Measurements from ENCODE around the gene DCDC2B. TPM values are rescaled to one million over a fixed set of nuclear protein-coding genes. Genes with fewer than 3 reads are reported as not detected.
A peak's percentile ranks its signal among the peaks of the same experiment; 100 is the strongest.

Gene DCDC2B
- total RNA-seq, 1 experiment from 2014 or later: not detected

DNA sequence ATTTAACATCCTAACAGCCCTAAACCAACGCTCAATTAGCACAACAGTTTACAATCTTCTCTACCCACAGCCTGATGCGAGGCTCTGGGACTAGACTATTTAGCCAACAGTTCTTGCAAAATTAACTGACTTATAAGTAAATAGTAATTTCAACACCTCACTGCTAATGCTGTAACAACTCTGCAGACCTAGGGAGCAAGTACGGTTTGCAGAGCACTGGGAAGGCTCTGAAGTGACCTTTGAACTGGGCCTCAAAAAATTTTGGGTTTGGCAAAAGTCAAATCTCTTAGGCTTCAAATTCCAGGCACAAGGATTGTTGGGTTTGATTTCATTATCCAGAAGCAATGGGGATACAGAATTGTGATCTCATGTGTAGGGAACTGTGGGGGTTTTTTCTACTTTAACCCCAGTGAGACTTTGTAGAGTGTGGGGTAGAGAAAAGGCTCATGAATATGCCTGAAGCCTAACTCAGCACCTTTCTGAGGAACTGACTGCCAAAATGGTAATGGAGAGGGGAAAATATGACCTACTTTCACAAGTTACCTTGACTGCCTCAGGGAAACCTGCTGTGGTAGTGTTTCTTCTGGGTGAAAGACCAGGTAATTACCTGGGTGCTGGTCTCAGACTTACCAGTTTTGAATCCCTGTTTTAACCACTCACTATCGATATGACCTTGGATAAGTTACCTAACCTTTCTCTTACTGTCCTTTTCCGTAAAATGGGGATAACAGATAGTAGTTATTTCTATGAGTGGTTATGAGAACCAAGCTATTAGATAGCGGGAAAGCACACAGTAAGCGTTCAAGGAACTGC is 30.3 kb upstream of the DCDC2B start:
- no peak for DNase-seq (ENCODE audit: low spot score)
- TF ChIP-seq GABPB1 (CRISPR knock-in tag; IDR thresholded peaks at IDR 0.05) (peak; percentile 84), SMAD3 (CRISPR knock-in tag; IDR thresholded peaks at IDR 0.05; ENCODE audit: borderline replicate concordance) (no peak)
- peak overlapping the region; percentile 92 for H3K27ac Mint-ChIP-seq
- peaks cover 24% of the 10 kb centered on the region for H3K36me3 Mint-ChIP-seq
- H3K4me1 Mint-ChIP-seq: peaks cover 34% of the 10 kb centered on the region
- H3K27me3 Mint-ChIP-seq (ENCODE audit: low read depth): no peaks in the 10 kb centered on the region; the same call in 1 of the 2 replicates
- no peaks in the 10 kb centered on the region for H3K9me3 Mint-ChIP-seq
- peak overlapping the region; percentile 76 for H3K4me3 Mint-ChIP-seq
- ChIA-PET CTCF (interaction anchor here (0.6 to 3.6 kb wide), 12 partner anchors 22 to 389 kb away, joined by 3 to 21 read pairs (median 4); partner anchors contain the start of genes CCDC28B, IQCC, KPNA6 and TMEM39B), POLR2A (interaction anchor here (0.7 to 2.4 kb wide), 6 partner anchors 19 to 106 kb away, joined by 3 to 12 read pairs (median 6); partner anchors contain the start of genes CCDC28B, IQCC, KPNA6 and TMEM39B)
- ATAC-seq: no peak

DNA sequence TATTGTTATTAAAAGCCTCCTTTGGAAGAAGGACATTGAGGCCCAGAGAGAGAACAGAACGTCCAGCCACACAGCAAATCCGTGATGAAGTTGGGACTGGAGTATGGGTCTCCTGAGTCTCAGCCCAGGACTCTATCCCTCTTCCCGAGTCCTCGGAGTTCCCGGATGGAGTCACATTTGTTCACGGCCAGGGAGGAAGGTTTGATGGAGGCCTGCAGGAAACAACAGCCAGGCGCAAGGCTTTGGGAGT is 29.8 kb upstream of the DCDC2B start:
- Mint-ChIP-seq H3K4me3 (peak overlapping the region; percentile 76), H3K36me3 (peaks cover 28% of the 10 kb centered on the region), H3K4me1 (peaks cover 34% of the 10 kb centered on the region), H3K27ac (peak overlapping the region; percentile 92), H3K27me3 (ENCODE audit: low read depth) (no peaks in the 10 kb centered on the region; the same call in 1 of the 2 replicates), H3K9me3 (no peaks in the 10 kb centered on the region)
- ATAC-seq: peak; percentile 13
- TF ChIP-seq, protein P1, sequence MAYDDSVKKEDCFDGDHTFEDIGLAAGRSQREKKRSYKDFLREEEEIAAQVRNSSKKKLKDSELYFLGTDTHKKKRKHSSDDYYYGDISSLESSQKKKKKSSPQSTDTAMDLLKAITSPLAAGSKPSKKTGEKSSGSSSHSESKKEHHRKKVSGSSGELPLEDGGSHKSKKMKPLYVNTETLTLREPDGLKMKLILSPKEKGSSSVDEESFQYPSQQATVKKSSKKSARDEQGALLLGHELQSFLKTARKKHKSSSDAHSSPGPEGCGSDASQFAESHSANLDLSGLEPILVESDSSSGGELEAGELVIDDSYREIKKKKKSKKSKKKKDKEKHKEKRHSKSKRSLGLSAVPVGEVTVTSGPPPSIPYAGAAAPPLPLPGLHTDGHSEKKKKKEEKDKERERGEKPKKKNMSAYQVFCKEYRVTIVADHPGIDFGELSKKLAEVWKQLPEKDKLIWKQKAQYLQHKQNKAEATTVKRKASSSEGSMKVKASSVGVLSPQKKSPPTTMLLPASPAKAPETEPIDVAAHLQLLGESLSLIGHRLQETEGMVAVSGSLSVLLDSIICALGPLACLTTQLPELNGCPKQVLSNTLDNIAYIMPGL (CRISPR knock-in tag; IDR thresholded peaks at IDR 0.05): no peak
- TF ChIP-seq SP1 (CRISPR knock-in tag; conservative IDR thresholded peaks at IDR 0.05) (no peak), SOX15 (CRISPR knock-in tag; IDR thresholded peaks at IDR 0.05) (no peak), ZNF396 (CRISPR knock-in tag; IDR thresholded peaks at IDR 0.05; ENCODE audit: borderline replicate concordance) (no peak), NR3C1 (CRISPR knock-in tag; conservative IDR thresholded peaks at IDR 0.05; ENCODE audit: low read depth) (no peak), ESRRA (CRISPR knock-in tag; IDR thresholded peaks at IDR 0.05; ENCODE audit: borderline replicate concordance) (no peak), NFE2L1 (CRISPR knock-in tag; IDR thresholded peaks at IDR 0.05) (no peak), ZNF263 (CRISPR knock-in tag; IDR thresholded peaks at IDR 0.05; ENCODE audit: low read depth) (no peak), TCF7 (CRISPR knock-in tag; IDR thresholded peaks at IDR 0.05; ENCODE audit: low read depth) (no peak)
- TF ChIP-seq, protein P2, sequence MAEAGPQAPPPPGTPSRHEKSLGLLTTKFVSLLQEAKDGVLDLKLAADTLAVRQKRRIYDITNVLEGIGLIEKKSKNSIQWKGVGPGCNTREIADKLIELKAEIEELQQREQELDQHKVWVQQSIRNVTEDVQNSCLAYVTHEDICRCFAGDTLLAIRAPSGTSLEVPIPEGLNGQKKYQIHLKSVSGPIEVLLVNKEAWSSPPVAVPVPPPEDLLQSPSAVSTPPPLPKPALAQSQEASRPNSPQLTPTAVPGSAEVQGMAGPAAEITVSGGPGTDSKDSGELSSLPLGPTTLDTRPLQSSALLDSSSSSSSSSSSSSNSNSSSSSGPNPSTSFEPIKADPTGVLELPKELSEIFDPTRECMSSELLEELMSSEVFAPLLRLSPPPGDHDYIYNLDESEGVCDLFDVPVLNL (CRISPR knock-in tag; IDR thresholded peaks at IDR 0.05; ENCODE audit: borderline replicate concordance, low read depth): no peak
- TF ChIP-seq, protein P3, sequence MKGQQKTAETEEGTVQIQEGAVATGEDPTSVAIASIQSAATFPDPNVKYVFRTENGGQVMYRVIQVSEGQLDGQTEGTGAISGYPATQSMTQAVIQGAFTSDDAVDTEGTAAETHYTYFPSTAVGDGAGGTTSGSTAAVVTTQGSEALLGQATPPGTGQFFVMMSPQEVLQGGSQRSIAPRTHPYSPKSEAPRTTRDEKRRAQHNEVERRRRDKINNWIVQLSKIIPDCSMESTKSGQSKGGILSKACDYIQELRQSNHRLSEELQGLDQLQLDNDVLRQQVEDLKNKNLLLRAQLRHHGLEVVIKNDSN (CRISPR knock-in tag; IDR thresholded peaks at IDR 0.05): no peak
- TF ChIP-seq, protein P4, sequence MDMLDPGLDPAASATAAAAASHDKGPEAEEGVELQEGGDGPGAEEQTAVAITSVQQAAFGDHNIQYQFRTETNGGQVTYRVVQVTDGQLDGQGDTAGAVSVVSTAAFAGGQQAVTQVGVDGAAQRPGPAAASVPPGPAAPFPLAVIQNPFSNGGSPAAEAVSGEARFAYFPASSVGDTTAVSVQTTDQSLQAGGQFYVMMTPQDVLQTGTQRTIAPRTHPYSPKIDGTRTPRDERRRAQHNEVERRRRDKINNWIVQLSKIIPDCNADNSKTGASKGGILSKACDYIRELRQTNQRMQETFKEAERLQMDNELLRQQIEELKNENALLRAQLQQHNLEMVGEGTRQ (CRISPR knock-in tag; IDR thresholded peaks at IDR 0.05): no peak
- TF ChIP-seq, protein P5, sequence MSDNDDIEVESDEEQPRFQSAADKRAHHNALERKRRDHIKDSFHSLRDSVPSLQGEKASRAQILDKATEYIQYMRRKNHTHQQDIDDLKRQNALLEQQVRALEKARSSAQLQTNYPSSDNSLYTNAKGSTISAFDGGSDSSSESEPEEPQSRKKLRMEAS (CRISPR knock-in tag; IDR thresholded peaks at IDR 0.05): no peak
- TF ChIP-seq, protein P6, sequence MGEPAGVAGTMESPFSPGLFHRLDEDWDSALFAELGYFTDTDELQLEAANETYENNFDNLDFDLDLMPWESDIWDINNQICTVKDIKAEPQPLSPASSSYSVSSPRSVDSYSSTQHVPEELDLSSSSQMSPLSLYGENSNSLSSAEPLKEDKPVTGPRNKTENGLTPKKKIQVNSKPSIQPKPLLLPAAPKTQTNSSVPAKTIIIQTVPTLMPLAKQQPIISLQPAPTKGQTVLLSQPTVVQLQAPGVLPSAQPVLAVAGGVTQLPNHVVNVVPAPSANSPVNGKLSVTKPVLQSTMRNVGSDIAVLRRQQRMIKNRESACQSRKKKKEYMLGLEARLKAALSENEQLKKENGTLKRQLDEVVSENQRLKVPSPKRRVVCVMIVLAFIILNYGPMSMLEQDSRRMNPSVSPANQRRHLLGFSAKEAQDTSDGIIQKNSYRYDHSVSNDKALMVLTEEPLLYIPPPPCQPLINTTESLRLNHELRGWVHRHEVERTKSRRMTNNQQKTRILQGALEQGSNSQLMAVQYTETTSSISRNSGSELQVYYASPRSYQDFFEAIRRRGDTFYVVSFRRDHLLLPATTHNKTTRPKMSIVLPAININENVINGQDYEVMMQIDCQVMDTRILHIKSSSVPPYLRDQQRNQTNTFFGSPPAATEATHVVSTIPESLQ (CRISPR knock-in tag; IDR thresholded peaks at IDR 0.05): no peak
- TF ChIP-seq, protein P7, sequence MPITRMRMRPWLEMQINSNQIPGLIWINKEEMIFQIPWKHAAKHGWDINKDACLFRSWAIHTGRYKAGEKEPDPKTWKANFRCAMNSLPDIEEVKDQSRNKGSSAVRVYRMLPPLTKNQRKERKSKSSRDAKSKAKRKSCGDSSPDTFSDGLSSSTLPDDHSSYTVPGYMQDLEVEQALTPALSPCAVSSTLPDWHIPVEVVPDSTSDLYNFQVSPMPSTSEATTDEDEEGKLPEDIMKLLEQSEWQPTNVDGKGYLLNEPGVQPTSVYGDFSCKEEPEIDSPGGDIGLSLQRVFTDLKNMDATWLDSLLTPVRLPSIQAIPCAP (CRISPR knock-in tag; IDR thresholded peaks at IDR 0.05): no peak
- TF ChIP-seq, protein P8, sequence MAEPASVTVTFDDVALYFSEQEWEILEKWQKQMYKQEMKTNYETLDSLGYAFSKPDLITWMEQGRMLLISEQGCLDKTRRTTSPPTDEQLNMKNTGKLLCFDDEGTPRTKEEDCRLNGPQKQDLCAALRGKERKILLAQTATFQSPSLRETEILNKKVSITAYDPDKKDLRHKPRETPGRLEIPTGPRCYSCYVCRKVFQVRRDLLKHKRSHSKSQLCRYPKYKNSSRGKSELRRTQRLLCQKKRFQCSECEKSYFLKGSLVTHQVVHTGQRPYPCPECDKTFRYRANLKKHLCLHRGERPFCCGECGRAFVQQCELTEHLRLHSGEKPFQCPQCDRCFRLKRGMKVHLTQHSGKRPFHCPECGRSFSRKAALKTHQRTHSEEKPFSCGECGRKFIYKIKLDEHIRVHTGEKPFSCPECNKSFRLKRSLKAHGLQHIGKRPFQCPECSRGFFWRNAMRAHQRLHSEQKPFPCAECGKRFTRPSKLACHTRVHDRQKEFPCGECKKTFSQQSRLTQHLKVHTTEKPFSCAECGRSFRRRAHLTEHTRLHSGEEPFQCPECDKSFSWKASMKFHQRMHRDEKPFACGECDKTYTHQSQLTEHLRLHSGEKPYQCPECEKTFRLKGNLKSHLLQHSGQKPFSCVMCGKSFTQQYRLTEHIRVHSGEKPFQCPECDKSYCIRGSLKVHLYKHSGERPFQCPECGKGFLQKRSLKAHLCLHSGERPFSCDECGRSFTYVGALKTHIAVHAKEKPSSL (CRISPR knock-in tag; conservative IDR thresholded peaks at IDR 0.05): no peak
- CTCF ChIA-PET: interaction anchor here (0.6 to 3.6 kb wide), 12 partner anchors 22 to 390 kb away, joined by 3 to 21 read pairs (median 4); partner anchors contain the start of genes CCDC28B, IQCC, KPNA6 and TMEM39B
- POLR2A ChIA-PET: interaction anchor here (0.7 to 2.4 kb wide), 7 partner anchors 18 to 223 kb away, joined by 3 to 12 read pairs (median 4); partner anchors contain the start of genes CCDC28B, IQCC, KPNA6 and TMEM39B
- no peak for DNase-seq (ENCODE audit: low spot score)
